K562 (cell line): Measurements from ENCODE around the gene SDF4. TPM values are rescaled to one million over a fixed set of nuclear protein-coding genes. Genes with fewer than 3 reads are reported as not detected.

ENCODE experiments used
- ATAC-seq: fragments of 200-7000 bp; cut with Tn5 transposase; 3 replicates; pipeline ENCODE4 v1.9.1; 2020; ENCODE audit warnings: moderate library complexity
- BruUV-seq: library from RNA; stranded (reverse); fragments of 400-500 nt; replicated peaks from 2 replicates; lab custom pipeline; 2021; lab: Mats Ljungman, UMichigan
- CTCF ChIA-PET: fragments of 300-600 bp; formaldehyde crosslinking; extraction: SDS; loops from one replicate; lab custom pipeline; 2021; ENCODE audit warnings: low intra/inter-chr PET ratio; lab: Yijun Ruan, JAX
- POLR2A ChIA-PET: fragments of 300-600, 350-650 bp; sonication (Branson Sonifier 250); formaldehyde crosslinking; extraction: SDS; loops from one replicate; lab custom pipeline; 2021; ENCODE audit warnings: antibody characterized with exemption, inconsistent platforms; lab: Yijun Ruan, JAX
- DNase-seq, 4 experiments: peaks; one replicate each; pipeline versions ENCODE4 v3.0.0 to v3.0.0-alpha.2; 2011 to 2018; ENCODE audit warnings: low spot score in 3 of 4, mixed read lengths in 3 of 4; ENCODE audit errors: extremely low read depth in 1 of 4
- FAIRE-seq: peaks from 2 replicates; lab custom pipeline; 2011; peaks lifted over from hg19 to GRCh38; lab: Jason Lieb, UNC
- H2AFZ ChIP-seq: 2 replicates; pipeline ENCODE4 v1.6.0; 2011; ENCODE audit warnings: low read depth, low read length, control low read depth, inconsistent platforms
- H3K27ac ChIP-seq: fragments of 200-600 bp; 3 replicates; pipeline ENCODE4 v1.8.0; 2011; ENCODE audit warnings: low read depth, mild to moderate bottlenecking, control low read depth, inconsistent platforms, low read length, moderate library complexity, mixed read lengths; ENCODE audit errors: extremely low read depth
- H3K27me3 ChIP-seq, 2 experiments: fragments of 300-600 bp in 1 of 2; 2 replicates in 1 of 2; 3 replicates in 1 of 2; pipeline versions ENCODE4 v1.6.0 to v1.8.0; 2011; ENCODE audit warnings: inconsistent platforms in 2 of 2, low read length in 2 of 2, mild to moderate bottlenecking in 1 of 2, mixed read lengths in 1 of 2, moderate library complexity in 1 of 2; ENCODE audit not compliant: control insufficient read depth in 2 of 2, insufficient read depth in 2 of 2
- H3K36me3 ChIP-seq: fragments of 300-600 bp; 3 replicates; pipeline ENCODE4 v1.8.0; 2011; ENCODE audit warnings: mild to moderate bottlenecking, low read length, inconsistent platforms; ENCODE audit not compliant: control insufficient read depth, insufficient read depth
- H3K4me1 ChIP-seq, 2 experiments: fragments of 200-600 bp in 1 of 2; replicated peaks in 1 of 2; 2 replicates in 1 of 2; 3 replicates in 1 of 2; pipeline versions ENCODE4 v1.5.1 to v1.8.0; 2011; ENCODE audit warnings: inconsistent platforms in 2 of 2, low read length in 2 of 2, mild to moderate bottlenecking in 1 of 2, mixed read lengths in 1 of 2, moderate library complexity in 1 of 2; ENCODE audit not compliant: control insufficient read depth in 2 of 2, insufficient read depth in 2 of 2
- H3K4me2 ChIP-seq: 2 replicates; pipeline ENCODE4 v1.6.1; 2011; ENCODE audit warnings: low read length, control low read depth, inconsistent platforms, mixed read lengths; ENCODE audit not compliant: insufficient read depth
- H3K4me3 ChIP-seq: fragments of 200-600 bp; sonication (generic), shearing (Covaris generic); 2 replicates; pipeline ENCODE4 v1.5.1; 2016; ENCODE audit warnings: control low read depth, inconsistent platforms
- H3K79me2 ChIP-seq: fragments of 200-600 bp; 3 replicates; pipeline ENCODE4 v1.8.0; 2011; ENCODE audit warnings: low read length, inconsistent platforms; ENCODE audit not compliant: control insufficient read depth, insufficient read depth
- H3K9ac ChIP-seq, 2 experiments: 2 replicates each; pipeline versions ENCODE4 v1.6.0 to v1.6.1; 2011; ENCODE audit warnings: low read depth in 2 of 2, low read length in 2 of 2, control low read depth in 1 of 2, inconsistent platforms in 1 of 2, mild to moderate bottlenecking in 1 of 2, mixed read lengths in 1 of 2; ENCODE audit not compliant: insufficient read depth in 1 of 2
- H3K9me1 ChIP-seq: one replicate; pipeline ENCODE4 v1.6.0; 2011; ENCODE audit warnings: inconsistent platforms, mild to moderate bottlenecking, low read length, moderate library complexity; ENCODE audit not compliant: control insufficient read depth, insufficient read depth
- H3K9me3 ChIP-seq: replicated peaks from 2 replicates; pipeline ENCODE4 v1.5.1; 2011; ENCODE audit warnings: low read depth, low read length, inconsistent platforms; ENCODE audit not compliant: control insufficient read depth, insufficient read depth
- H4K20me1 ChIP-seq: replicated peaks from 2 replicates; pipeline ENCODE4 v1.6.1; 2011; ENCODE audit warnings: low read length, inconsistent platforms, mixed read lengths; ENCODE audit not compliant: control insufficient read depth, insufficient read depth
- CBX2 ChIP-seq: fragments of 200-600 bp; sonication (generic); IDR thresholded peaks from one replicate; pipeline ENCODE4 v1.6.1; 2012; ENCODE audit warnings: mild to moderate bottlenecking, low read length, inconsistent platforms; ENCODE audit not compliant: insufficient read depth, poor library complexity, severe bottlenecking
- ERF ChIP-seq: fragments of 450-650 bp; formaldehyde crosslinking; IDR thresholded peaks from 2 replicates; pipeline ENCODE4 v1.4.0; 2020; ENCODE audit warnings: mild to moderate bottlenecking, mixed read lengths
- YBX1 ChIP-seq: fragments of 450-650 bp; IDR thresholded peaks from 2 replicates; pipeline ENCODE4 v1.7.1; 2016; ENCODE audit warnings: mild to moderate bottlenecking
- ZBTB7A ChIP-seq: IDR thresholded peaks from 2 replicates; pipeline ENCODE4 v1.6.1; 2011; ENCODE audit warnings: low read depth, mild to moderate bottlenecking, low read length, moderate library complexity, borderline replicate concordance; ENCODE audit not compliant: control insufficient read depth
- ZC3H4 ChIP-seq: sonication (generic); formaldehyde crosslinking; IDR thresholded peaks from 2 replicates; pipeline ENCODE4 v1.9.0; 2021; ENCODE audit warnings: missing genetic modification reagents, borderline replicate concordance
- ZNF551 ChIP-seq: fragments of 250-450 bp; sonication (Bioruptor Pico); IDR thresholded peaks from 2 replicates; pipeline ENCODE4 v1.5.0; 2021; ENCODE audit warnings: mild to moderate bottlenecking, moderate library complexity
- WGBS: fragments of 100-300 bp; shearing (Covaris generic); methylation state at CpG from one replicate; pipeline ENCODE4 v1.1.6; 2016; ENCODE audit warnings: low coverage, mixed read lengths; ENCODE audit not compliant: insufficient coverage; ENCODE audit errors: missing lambda C conversion rate; 5-methylcytosine and 5-hydroxymethylcytosine counted together
- in situ Hi-C: fragments of 300-500 bp; cut with MboI; formaldehyde crosslinking; loops from 4 replicates; pipeline ENCODE4 v1.15.0; 2018; ENCODE audit warnings: inconsistent platforms, mixed read lengths
- intact Hi-C: fragments of 100-400 bp; cut with micrococcal nuclease; formaldehyde crosslinking; loops from 2 replicates; pipeline ENCODE4 v1.14.2; 2022
- polyA plus RNA-seq, 8 experiments: library from polyadenylated mRNA; depleted of rRNA in 4 of 8; stranded (reverse) in 5 of 8; unstranded in 3 of 8; fragments of >200 nt; fragmentation: Nextera tagmentation in 2 of 8; fragmentation: Illumina TruSeq in 1 of 8; extraction: Ambion mirVana in 2 of 8; extraction: Trizol in 1 of 8; gene quantifications; 2 replicates each; pipeline versions ENCODE4 v1.2.1 to v1.2.3, GENCODE V29; 2011 to 2014; ENCODE audit warnings: inconsistent platforms in 1 of 8, missing spikeins in 1 of 8
- total RNA-seq, 7 experiments: library from RNA; depleted of rRNA in 6 of 7; stranded (reverse); fragments of >200 nt in 6 of 7; fragmentation: Illumina TruSeq in 2 of 7; extraction: Trizol in 2 of 7; gene quantifications; 2 replicates each; pipeline versions ENCODE4 v1.2.1 to v1.2.3, GENCODE V29; 2011 to 2021; ENCODE audit warnings: low replicate concordance in 1 of 7

SDF4 gene
- total and polyA plus RNA-seq, 9 of the 15 experiments (the other 6 are each of a cell fraction or from before 2014, with no cell fraction given) = 0.35 to 160 (median 65.2) TPM

- ChIA-PET POLR2A (interaction anchor here (0.6 to 1.7 kb wide), 5 partner anchors 9 to 137 kb away, joined by 3 to 5 read pairs (median 4); no protein-coding TSS in a partner anchor), CTCF (no interaction called here)
- H3K4me2 ChIP-seq = no peak overlapping the region
- ATAC-seq = peak; percentile 3; the same call in 1 of the 3 replicates
- no peaks in the 10 kb centered on the region for H3K79me2 ChIP-seq
- BruUV-seq = no TSS peak
- no peak overlapping the region for H3K4me3 ChIP-seq
- no peak overlapping the region for H3K27ac ChIP-seq
- in situ Hi-C loops = no loop called here
- no peak for FAIRE-seq
- 26% methylated on average over 18 of the region's 19 CpGs for WGBS
- H4K20me1 ChIP-seq = no peaks in the 10 kb centered on the region
- no peak for DNase-seq
- intact Hi-C loops = loop anchor here (5.0 kb wide), 1 partner anchor 83 kb away; no protein-coding TSS in a partner anchor
- H3K4me1 ChIP-seq = peaks cover 13 to 91% of the 10 kb centered on the region in 2 experiments; a peak in 4 of 5 replicates
- H3K9me1 ChIP-seq = no peaks in the 10 kb centered on the region
- no peak for TF ChIP-seq ZNF551
- TF ChIP-seq ZBTB7A = peak; percentile 20; the same call in 1 of the 2 replicates
- H3K27me3 ChIP-seq = no peaks in the 10 kb centered on the region
- no peaks in the 10 kb centered on the region for H3K9me3 ChIP-seq
- no peak overlapping the region for H2AFZ ChIP-seq
- H3K9ac ChIP-seq = peak overlapping the region in 1 of 2 experiments; percentile 39; a peak in 1 of 4 replicates
- no peaks in the 10 kb centered on the region for H3K36me3 ChIP-seq
These were observed 26.6 kb downstream of the SDF4 start for GRCh38 chr1:1204998-1205768.

GRCh38 chr1:1204425-1204920 lies 27.3 kb downstream of the SDF4 start:
- Histone ChIP-seq H4K20me1 (no peaks in the 10 kb centered on the region), H3K9me3 (no peaks in the 10 kb centered on the region), H3K36me3 (no peaks in the 10 kb centered on the region), H3K4me1 (peaks cover 13 to 93% of the 10 kb centered on the region in 2 experiments; a peak in 4 of 5 replicates), H3K27ac (no peak overlapping the region), H3K79me2 (no peaks in the 10 kb centered on the region), H2AFZ (no peak overlapping the region), H3K9me1 (no peaks in the 10 kb centered on the region), H3K27me3 (no peaks in the 10 kb centered on the region), H3K4me3 (no peak overlapping the region), H3K4me2 (no peak overlapping the region), H3K9ac (0 out of 4 replicates have a peak overlapping the region, but pooled peaks of 1 of the 2 experiments have one; percentile 30)
- in situ Hi-C loops (no loop called here), intact Hi-C loops (no loop called here)
- 28% methylated on average over 5 of the region's 8 CpGs for WGBS
- FAIRE-seq (no peak), ATAC-seq (no peak), DNase-seq (no peak)
- TF ChIP-seq ERF (CRISPR knock-in tag) (no peak), ZC3H4 (CRISPR knock-in tag) (no peak), CBX2 (no peak), YBX1 (no peak)
- CTCF ChIA-PET = no interaction called here
- no TSS peak for BruUV-seq
- POLR2A ChIA-PET = interaction anchor here (0.6 to 1.7 kb wide), 5 partner anchors 8 to 136 kb away, joined by 3 to 5 read pairs (median 4); no protein-coding TSS in a partner anchor
